Activated CD4-positive, alpha-beta T cell treated with anti-CD3 and anti-CD28 coated beads for 24 hours (primary cell): ENCODE measurements around the gene PRPH2.

ENCODE experiments used
- DNase-seq, 2 donors: peaks; one replicate each; pipeline ENCODE4 v3.0.0-alpha.2; 2020; ENCODE audit warnings: low read depth in 2 of 2

Gene PRPH2

GRCh38 chr6:42722497-42722896, at the start of gene PRPH2:
TSS of gene PRPH2 (minus strand) at chr6:42722597. CDS start at chr6:42722334, 263 bp downstream.
- no peak for DNase-seq

DNA sequence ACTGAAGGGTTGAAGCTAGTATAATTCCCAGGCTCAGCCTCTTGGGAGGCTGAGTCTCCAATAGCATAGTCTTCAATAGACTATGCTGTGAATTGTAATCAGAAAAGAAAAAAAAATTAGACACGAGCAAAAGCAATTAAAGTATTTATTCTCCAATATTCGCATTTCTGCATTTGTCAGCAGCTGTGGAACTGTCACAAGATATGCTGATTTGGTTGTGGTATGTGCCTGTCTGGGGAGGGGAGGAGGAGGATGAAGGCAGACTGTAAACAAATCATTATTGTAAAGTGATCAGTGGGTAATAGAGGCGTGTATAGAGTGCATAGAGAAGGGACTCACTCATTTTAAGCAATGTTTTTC, 49.3 kb upstream of the PRPH2 start:
- no peak for DNase-seq

DNA sequence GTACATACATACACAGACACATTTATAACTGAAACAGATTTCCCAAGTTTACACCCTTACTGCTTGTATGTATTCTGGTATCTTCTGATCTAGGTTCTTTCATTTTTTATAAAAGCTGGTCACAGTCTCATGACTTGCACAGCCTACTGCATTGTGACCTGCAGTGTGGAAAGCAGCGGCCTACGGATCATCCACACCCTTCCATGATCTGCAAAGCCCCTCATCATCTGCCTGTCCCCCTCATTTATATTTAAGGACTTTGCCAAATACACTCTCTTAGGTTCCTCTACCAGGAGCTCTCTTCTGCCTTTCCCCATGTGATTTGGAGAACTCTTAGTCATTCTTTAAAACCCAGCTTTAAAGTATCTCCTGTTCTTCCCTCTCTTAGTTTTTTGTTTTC, 47.4 kb upstream of the PRPH2 start:
- DNase-seq: no peak

DNA sequence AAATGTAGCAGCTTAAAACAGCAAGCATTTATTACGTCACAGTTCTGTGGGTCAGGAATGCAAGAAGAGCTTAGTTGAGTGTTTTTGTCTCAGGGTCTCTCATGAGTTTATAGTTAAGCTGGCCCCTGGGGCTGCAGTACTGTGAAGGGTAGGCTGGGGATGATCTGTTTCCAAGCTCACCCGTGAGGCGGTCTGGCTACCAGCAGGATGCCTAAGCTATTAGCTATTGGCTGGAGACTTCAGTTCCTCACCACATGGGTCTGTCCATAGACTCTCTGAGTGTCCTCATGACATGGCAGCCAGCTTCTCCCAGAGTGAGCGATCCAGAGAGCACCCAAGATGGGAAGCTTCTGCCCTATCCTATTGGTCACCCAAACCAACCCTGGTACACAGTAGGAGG, 46.7 kb upstream of the PRPH2 start:
- no peak for DNase-seq

DNA sequence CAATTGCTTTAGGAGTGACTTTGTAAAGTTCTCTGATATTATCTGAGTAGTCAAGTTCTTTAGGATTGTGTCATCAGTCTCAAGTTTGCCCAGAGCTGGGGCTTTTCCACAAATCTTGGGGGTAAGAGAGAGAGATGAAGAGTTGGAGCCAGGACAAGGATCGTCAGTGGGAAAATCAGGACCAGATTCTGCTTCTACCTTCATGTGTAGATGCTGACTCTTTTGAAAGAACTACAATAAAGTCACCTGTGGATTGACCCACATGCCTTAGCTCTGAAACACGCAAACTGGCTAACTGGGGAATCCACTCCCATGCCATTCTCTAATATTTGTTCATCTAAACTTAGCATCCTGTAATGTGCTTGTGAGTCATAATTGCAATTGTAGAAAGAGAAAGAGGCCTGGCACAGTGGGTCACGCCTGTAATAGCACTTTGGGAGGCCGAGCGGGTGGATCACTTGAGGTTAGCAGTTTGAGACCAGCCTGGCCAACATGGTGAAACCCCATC, 43.8 kb upstream of the PRPH2 start:
- no peak for DNase-seq

- DNase-seq: no peak
These were observed 42.7 kb upstream of the PRPH2 start for GRCh38 chr6:42764911-42765648.

DNA sequence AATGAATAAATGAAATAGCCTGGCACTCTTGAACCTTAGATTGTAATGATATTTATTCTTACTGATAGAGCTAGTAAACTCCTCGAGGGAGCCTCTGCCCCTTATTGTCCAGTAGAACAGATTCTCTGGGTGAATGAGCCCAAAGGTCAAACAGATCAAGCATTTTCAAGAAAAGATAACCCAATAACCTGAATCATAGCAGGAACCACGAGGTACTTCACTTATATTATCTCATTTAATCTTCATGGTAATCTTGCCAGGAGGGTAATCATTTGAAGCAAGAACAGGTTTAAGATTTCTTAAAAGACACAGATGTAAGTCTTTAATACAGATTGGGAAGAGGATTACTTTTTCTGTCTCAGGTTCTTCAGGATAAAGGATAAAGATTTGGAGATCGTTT, 40.6 kb upstream of the PRPH2 start:
- DNase-seq: no peak

DNA sequence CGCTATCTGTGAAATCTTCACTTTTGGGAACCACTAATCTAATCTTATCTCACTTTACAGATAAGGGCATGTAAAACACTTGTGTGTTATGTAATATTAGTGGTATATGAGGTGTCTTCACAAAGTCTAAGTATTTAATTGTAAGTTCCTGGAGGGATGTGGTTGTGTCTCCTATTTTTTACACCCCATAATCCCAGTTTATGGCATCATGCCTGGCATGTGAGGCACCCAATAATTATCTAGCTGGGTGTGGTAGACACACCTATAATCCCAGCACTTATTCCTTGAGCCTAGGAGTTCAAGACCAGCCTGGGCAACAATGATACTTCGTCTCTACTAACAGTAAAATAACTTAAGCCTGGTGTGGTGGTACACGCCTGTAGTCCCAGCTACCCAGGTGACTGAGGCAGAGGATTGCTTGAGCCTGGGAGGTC, 40.0 kb upstream of the PRPH2 start:
- no peak for DNase-seq

GRCh38 chr6:42761287-42762067, 39.1 kb upstream of the PRPH2 start:
- DNase-seq: no peak

- no peak for DNase-seq
These were observed 36.5 kb upstream of the PRPH2 start for GRCh38 chr6:42758756-42759430.

- DNase-seq: no peak
These were observed 34.3 kb upstream of the PRPH2 start for GRCh38 chr6:42756722-42757121.

- DNase-seq: no peak
These were observed 32.4 kb upstream of the PRPH2 start for GRCh38 chr6:42754759-42755158.

GRCh38 chr6:42751055-42751454, 28.7 kb upstream of the PRPH2 start:
- no peak for DNase-seq

DNA sequence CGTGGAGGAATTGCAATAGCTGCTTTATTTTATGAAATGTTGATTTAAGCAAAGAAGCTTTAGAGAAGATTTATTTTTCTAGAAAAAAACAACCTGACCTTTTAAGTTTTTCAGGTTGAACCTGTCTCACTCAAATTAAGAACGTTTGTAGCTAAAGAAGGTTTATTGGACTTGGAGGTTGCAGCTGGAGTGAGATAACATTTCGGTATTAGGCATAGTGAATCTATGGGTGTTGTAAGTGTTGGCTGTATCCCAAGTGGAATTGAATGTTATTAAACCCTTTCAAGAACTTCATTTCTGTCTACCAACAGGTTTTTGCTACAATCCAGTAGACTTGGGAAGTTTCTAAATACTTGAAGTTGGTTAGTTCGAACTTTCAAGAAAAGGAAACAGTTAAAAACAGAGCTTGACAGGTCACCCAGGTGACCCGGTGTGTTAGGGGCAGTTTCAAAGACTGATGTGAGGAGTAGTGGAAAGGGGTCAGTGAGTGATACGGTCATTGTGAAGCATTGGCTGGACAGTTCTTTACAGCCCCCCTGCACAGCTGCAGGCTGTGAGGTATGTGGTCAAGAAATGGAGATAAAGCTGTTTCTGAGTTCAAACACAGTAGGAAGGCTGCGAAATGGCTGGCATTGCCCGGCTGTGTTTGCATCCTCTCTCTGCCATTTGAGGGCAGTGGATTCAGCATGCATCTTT, 26.0 kb upstream of the PRPH2 start:
- no peak for DNase-seq

DNA sequence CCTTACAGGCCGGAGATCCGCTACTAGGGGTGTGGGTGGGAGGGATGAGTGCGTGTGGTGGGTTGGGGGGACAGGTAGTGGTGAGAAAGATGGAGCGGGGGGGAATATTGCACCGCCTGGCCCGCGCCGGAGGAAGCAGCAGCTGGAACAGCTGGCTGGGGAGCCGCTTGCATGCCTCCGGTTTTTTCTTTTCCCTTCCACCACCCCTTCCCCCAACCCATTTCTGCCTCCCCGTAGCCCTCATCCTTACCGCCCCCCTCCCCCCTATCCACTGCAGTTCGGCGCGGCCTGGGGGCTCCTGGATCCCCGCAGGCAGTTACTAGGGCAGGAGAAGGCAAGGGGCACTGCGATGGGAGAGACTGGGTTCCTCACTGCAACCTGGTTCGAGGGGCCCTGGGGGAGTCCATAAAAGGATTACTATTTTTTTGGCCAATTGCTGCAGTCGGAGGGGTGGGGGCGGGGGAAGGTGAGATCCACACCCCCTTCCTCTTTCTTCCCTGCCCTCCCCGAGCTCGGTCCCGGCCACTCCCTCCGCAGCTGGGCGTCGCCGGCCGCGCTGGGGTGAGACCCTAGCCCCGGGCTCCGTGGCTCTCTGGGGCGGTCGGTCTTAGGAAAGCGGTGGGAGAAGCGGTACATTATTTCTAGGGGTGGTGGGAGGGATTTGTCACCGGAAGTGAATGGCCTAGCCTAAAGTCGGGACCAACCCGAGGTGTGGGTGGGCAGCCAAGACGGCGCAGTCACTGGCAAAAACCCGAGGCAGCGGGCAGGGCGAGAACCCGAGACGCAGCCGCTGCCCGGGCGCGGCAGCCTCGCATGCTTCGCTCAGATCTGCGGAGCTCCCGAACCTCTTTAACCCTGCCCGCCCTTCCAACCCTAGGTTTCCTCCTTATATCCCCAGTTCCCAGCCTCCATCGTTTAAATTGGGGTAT, 24.3 kb upstream of the PRPH2 start:
- DNase-seq: peak; percentile 68 to 72

DNA sequence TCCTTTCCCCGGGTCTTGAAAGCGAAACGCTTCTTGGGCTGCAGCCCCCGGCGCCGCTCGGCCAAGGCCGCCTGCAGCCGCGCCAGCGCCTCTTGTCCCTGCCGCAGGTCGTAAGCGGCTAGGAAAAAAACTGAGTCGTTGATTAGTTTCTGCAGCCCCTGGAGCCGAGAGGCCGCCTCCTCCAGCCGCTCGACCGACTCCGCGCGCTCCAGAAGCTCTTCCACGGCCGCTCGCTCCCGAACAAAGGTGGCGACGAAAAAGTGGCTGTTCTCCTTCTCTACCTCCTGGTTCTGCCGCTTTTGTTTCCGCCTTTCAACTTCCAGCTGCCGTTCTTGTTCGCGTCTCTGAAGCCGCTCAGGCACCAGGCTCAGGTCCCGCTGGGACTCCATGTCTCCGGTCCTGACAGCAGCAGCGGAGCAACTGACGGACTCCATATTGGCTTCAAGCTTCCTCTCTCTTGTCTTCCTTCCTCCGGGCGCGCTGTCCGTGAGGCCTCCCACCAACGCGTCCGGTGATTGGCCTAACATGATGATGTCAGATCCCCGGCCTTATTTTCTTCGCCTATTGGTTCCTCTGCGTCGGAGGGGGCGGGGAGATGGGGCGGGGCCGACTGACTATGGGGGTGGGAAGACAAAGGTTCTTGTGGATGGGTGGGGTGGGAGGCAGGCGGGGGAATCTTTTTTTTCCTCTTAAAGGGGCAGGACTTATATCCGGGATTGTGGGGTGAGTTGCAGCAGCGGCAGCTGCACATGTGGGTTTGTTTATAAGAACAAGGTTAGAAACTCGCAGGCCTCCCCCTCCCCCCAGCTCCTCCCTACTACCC, 23.5 kb upstream of the PRPH2 start, which contains the start of gene TBCC:
TBCC (minus strand) TSS at position 464 of the 823 bp plus-strand sequence; CDS start at position 434, 30 bp downstream.
- DNase-seq: peak; percentile 83 to 85

DNA sequence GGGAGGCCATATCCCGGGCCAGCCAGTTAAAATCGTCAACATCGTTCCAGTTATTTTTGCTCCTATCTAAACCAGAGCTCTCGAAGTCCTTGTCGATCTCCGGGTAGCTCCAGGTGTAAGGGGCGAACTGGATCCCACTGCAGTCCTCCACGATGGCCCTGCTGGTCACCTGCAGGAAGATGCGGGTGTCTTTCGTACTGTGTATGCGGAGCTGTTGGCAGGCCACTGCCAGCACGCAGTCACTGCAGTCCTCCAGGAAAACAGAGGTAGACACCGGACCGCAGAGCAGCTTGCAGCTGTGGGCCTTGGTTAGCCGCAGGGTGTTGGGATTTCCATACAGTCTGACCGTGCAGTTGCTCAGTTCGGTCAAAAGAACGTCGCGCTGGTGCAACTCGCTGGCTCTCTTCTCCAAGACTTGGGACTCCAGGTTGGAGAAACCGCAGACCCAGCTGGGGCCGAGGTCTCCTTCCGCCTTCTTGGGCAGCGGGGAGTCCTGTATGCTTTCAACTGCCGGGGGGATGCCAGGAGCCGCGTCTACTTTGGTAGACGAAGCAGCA, 22.8 kb upstream of the PRPH2 start:
- peak in 1 of 2 donors; percentile 6 for DNase-seq

DNA sequence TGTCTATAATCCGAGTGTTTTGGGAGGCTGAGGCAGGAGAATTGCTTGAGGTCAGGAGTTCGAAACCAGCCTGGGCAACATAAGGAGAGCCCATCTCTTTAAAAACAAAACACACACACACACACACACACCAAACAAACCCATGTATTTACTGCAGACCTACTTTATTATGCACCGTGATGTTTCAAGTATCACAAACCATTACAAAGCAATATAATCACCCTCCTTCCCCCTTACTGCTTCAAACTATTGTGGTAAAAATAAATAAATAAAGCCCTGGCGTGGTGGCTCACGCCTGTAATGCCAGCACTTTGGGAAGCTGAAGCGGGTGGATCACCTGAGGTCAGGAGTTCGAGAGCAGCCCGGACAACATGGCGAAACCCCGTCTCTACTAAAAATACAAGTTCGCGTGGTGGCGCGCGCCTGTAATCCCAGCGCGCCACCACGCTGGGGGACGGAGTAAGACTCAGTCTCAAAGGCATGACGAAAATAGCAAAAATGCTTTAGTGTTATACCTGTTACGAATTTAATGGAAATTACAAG, 22.0 kb upstream of the PRPH2 start:
- DNase-seq: no peak
